ENCODE measurements around the gene PLRG1.

DNA sequence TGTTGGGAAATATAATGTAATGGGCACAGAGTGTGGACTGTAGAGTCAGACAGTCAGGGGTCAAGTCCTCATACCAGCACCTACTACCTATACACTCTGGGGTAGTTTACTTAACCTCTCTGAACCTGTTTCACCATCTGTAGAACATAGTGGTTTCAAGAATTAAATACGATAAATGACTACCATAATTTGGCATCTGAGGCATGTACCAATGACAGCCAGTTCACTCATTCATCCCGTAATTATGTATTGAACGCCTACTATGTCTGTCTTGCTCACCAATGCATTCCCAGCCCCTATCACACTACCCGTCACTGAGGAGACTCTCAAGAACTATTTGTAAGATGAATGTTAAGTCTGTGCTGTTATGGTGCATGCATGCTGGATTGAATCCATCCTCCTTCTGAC lies 10.6 kb upstream of the PLRG1 start:
- TF ChIP-seq CTCF (optimal IDR thresholded peaks at IDR 0.05 in 1 of 3, IDR thresholded peaks at IDR 0.05 in 1 of 3, conservative IDR thresholded peaks at IDR 0.05 in 1 of 3; ENCODE audit: extremely low read depth in 1 of 3, insufficient read depth in 2 of 3, low read length in 3 of 3) (no peak), EZH2 (IDR thresholded peaks at IDR 0.05; ENCODE audit: low read length) (no peak)
